Lung (tissue), 12 donors: ENCODE data around the gene CYP4B1. TPM values are rescaled to one million over a fixed set of nuclear protein-coding genes. Genes with fewer than 3 reads are reported as not detected.

Experiments
- ATAC-seq: fragments of 200-7000 bp; cut with Tn5 transposase; one replicate; pipeline ENCODE4 v1.9.1; 2020; ENCODE audit warnings: moderate number of reproducible peaks; ENCODE audit not compliant: insufficient read depth, low FRiP score
- DNase-seq, 3 donors: peaks; one replicate each; pipeline ENCODE4 v3.0.0-alpha.2; 2013 to 2017
- H3K27ac ChIP-seq, 2 donors: one replicate each; pipeline ENCODE4 v1.5.1; 2013; ENCODE audit warnings: mild to moderate bottlenecking in 2 of 2, moderate library complexity in 2 of 2, control low read depth in 1 of 2, inconsistent platforms in 1 of 2, low read depth in 1 of 2, low read length in 1 of 2
- H3K27me3 ChIP-seq, 3 donors: one replicate each; pipeline ENCODE4 v1.5.1; 2013; ENCODE audit warnings: low read length in 2 of 3; ENCODE audit not compliant: control insufficient read depth in 3 of 3, insufficient read depth in 3 of 3
- H3K36me3 ChIP-seq, 4 donors: one replicate each; pipeline ENCODE4 v1.5.1; 2013; ENCODE audit warnings: low read length in 4 of 4, mild to moderate bottlenecking in 1 of 4, moderate library complexity in 1 of 4; ENCODE audit not compliant: control insufficient read depth in 4 of 4, insufficient read depth in 4 of 4
- H3K4me1 ChIP-seq, 5 donors: one replicate each; pipeline ENCODE4 v1.5.1; 2013; ENCODE audit warnings: low read length in 5 of 5, mild to moderate bottlenecking in 2 of 5, moderate library complexity in 1 of 5; ENCODE audit not compliant: control insufficient read depth in 5 of 5, insufficient read depth in 5 of 5
- H3K4me3 ChIP-seq: one replicate; pipeline ENCODE4 v1.5.1; 2013; ENCODE audit warnings: mild to moderate bottlenecking, control low read depth, moderate library complexity
- H3K9ac ChIP-seq, 2 donors: one replicate each; pipeline ENCODE4 v1.5.1; 2013; ENCODE audit warnings: low read length in 2 of 2, control low read depth in 1 of 2; ENCODE audit not compliant: insufficient read depth in 1 of 2
- H3K9me3 ChIP-seq, 4 donors: one replicate each; pipeline ENCODE4 v1.5.1; 2013; ENCODE audit warnings: low read length in 3 of 4, mild to moderate bottlenecking in 1 of 4, moderate library complexity in 1 of 4; ENCODE audit not compliant: control insufficient read depth in 4 of 4, insufficient read depth in 3 of 4
- WGBS, 2 donors: extraction: QIAGEN DNeasy Blood & Tissue Kit; methylation state at CpG; one replicate each; pipeline ENCODE4 v1.1.7; 2013; 5-methylcytosine and 5-hydroxymethylcytosine counted together
- polyA plus RNA-seq, 2 donors: library from polyadenylated mRNA; stranded (reverse); fragments of 200-250 nt; gene quantifications; one replicate each; pipeline ENCODE4 v1.2.1, GENCODE V29; 2013
- total RNA-seq, 2 donors: library from RNA; depleted of rRNA in 1 of 2; stranded (reverse); fragments of >200 nt in 1 of 2; gene quantifications; one replicate each; pipeline ENCODE4 v1.2.1, GENCODE V29; 2014 to 2021
- TF ChIP-seq, protein P1 (sequence below): IDR thresholded peaks from 2 replicates; pipeline ENCODE4 v1.5.1; 2012; ENCODE audit warnings: mild to moderate bottlenecking; ENCODE audit errors: control extremely low read depth, extremely low read depth
- donor health status: control.
- donor health status: control.
- donor health status: Bipolar disorder and iron deficiency.
- donor health status: healthy.
- donor health status: DM: yes; HTN: yes; CAD: no.

The CYP4B1 gene
- total and polyA plus RNA-seq, 4 donors = 75.7 to 180 (median 157) TPM

GRCh38 chr1:46809071-46809470 is 10.2 kb downstream of the CYP4B1 start:
- Histone ChIP-seq H3K9me3 (no peaks in the 10 kb centered on the region), H3K4me1 (peaks cover 0 to 35% (median 0%) of the 10 kb centered on the region in 5 donors), H3K27me3 (no peaks in the 10 kb centered on the region), H3K9ac (no peak overlapping the region), H3K4me3 (no peak overlapping the region), H3K27ac (no peak overlapping the region), H3K36me3 (peaks cover 0 to 2% (median 0%) of the 10 kb centered on the region in 4 donors)
- WGBS, 2 donors = 92 to 94% methylated on average over 1 of the region's 1 CpG
- DNase-seq = no peak
- no peak for ATAC-seq
- TF ChIP-seq, protein P1, sequence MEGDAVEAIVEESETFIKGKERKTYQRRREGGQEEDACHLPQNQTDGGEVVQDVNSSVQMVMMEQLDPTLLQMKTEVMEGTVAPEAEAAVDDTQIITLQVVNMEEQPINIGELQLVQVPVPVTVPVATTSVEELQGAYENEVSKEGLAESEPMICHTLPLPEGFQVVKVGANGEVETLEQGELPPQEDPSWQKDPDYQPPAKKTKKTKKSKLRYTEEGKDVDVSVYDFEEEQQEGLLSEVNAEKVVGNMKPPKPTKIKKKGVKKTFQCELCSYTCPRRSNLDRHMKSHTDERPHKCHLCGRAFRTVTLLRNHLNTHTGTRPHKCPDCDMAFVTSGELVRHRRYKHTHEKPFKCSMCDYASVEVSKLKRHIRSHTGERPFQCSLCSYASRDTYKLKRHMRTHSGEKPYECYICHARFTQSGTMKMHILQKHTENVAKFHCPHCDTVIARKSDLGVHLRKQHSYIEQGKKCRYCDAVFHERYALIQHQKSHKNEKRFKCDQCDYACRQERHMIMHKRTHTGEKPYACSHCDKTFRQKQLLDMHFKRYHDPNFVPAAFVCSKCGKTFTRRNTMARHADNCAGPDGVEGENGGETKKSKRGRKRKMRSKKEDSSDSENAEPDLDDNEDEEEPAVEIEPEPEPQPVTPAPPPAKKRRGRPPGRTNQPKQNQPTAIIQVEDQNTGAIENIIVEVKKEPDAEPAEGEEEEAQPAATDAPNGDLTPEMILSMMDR = no peak

GRCh38 chr1:46809904-46810303 is 11.1 kb downstream of the CYP4B1 start:
- Histone ChIP-seq H3K27me3 (no peaks in the 10 kb centered on the region), H3K4me1 (peaks cover 0 to 32% (median 0%) of the 10 kb centered on the region in 5 donors), H3K9ac (no peak overlapping the region), H3K4me3 (no peak overlapping the region), H3K36me3 (peaks cover 0 to 5% (median 0%) of the 10 kb centered on the region in 4 donors), H3K27ac (no peak overlapping the region), H3K9me3 (no peaks in the 10 kb centered on the region)
- TF ChIP-seq, protein P1 = no peak
- no peak for ATAC-seq
- 68 to 89% methylated on average over 3 of the region's 3 CpGs for WGBS, 2 donors
- no peak for DNase-seq

- WGBS, 2 donors = 78 to 81% methylated on average over 5 of the region's 5 CpGs
- H3K27me3 ChIP-seq = no peaks in the 10 kb centered on the region
- ATAC-seq = no peak
- no peaks in the 10 kb centered on the region for H3K9me3 ChIP-seq
- no peak overlapping the region for H3K9ac ChIP-seq
- H3K4me3 ChIP-seq = no peak overlapping the region
- H3K36me3 ChIP-seq = peaks cover 0 to 9% (median 0%) of the 10 kb centered on the region in 4 donors
- TF ChIP-seq, protein P1 = no peak
- DNase-seq = no peak
- H3K27ac ChIP-seq = peak overlapping the region in 1 of 2 donors; percentile 36
- H3K4me1 ChIP-seq = peaks cover 0 to 32% (median 0%) of the 10 kb centered on the region in 5 donors
These were observed 11.8 kb downstream of the CYP4B1 start for GRCh38 chr1:46810596-46810995.

GRCh38 chr1:46811053-46811452 is 12.2 kb downstream of the CYP4B1 start:
- Histone ChIP-seq H3K27me3 (no peaks in the 10 kb centered on the region), H3K4me3 (no peak overlapping the region), H3K9me3 (no peaks in the 10 kb centered on the region), H3K36me3 (peaks cover 0 to 9% (median 0%) of the 10 kb centered on the region in 4 donors), H3K27ac (peak overlapping the region in 1 of 2 donors; percentile 0), H3K9ac (no peak overlapping the region), H3K4me1 (peaks cover 0 to 29% (median 0%) of the 10 kb centered on the region in 5 donors)
- ATAC-seq = no peak
- WGBS, 2 donors = 77 to 82% methylated on average over 5 of the region's 5 CpGs
- DNase-seq = no peak
- TF ChIP-seq, protein P1 = no peak
